Measurements from ENCODE around the gene KCNIP4. TPM values are rescaled to one million over a fixed set of nuclear protein-coding genes. Genes with fewer than 3 reads are reported as not detected.

KCNIP4 gene
- polyA plus RNA-seq, 3 donors = 0.09 to 0.25 TPM; not detected in 1

DNA sequence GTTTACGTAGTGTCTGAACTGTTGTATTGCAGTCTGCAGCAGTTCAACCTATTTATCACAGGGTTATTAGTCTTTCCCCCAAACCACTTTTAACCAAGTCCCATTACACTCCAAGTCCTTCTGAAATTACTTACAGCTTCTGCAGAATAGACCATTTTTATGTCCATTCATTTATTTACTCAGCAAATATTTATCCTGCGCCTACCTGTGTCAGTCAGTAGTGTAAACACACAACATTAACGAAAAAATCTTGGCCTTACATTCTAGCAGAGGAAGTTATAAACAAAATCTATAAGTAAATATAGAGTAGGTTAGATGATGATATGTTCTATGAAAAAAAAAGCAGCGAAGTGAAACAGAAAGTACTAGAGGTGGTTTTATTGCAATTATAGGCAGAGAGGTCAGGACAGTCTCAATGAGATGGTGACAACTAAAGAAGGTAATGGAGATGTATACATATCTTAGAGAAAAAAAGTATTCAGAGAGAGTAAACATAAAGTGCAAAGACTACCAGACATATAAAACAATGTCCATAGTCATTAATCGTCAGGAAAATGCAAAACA lies 534.7 kb downstream of the KCNIP4 start:
- Mint-ChIP-seq H3K9me3 (peaks cover 0 to 4% (median 0%) of the 10 kb centered on the region in 7 donors), H3K4me3 (no peak overlapping the region), H3K4me1 (no peaks in the 10 kb centered on the region), H3K36me3 (no peaks in the 10 kb centered on the region), H3K27me3 (ENCODE audit: low read depth in 3 of 3) (no peaks in the 10 kb centered on the region), H3K27ac (no peak overlapping the region)
- TF ChIP-seq, protein P1, sequence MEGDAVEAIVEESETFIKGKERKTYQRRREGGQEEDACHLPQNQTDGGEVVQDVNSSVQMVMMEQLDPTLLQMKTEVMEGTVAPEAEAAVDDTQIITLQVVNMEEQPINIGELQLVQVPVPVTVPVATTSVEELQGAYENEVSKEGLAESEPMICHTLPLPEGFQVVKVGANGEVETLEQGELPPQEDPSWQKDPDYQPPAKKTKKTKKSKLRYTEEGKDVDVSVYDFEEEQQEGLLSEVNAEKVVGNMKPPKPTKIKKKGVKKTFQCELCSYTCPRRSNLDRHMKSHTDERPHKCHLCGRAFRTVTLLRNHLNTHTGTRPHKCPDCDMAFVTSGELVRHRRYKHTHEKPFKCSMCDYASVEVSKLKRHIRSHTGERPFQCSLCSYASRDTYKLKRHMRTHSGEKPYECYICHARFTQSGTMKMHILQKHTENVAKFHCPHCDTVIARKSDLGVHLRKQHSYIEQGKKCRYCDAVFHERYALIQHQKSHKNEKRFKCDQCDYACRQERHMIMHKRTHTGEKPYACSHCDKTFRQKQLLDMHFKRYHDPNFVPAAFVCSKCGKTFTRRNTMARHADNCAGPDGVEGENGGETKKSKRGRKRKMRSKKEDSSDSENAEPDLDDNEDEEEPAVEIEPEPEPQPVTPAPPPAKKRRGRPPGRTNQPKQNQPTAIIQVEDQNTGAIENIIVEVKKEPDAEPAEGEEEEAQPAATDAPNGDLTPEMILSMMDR (IDR thresholded peaks at IDR 0.05) = no peak
- H3K9me3 ChIP-seq (replicated peaks in 1 of 2; ENCODE audit: control insufficient read depth in 1 of 2, insufficient read depth in 1 of 2, low read length in 2 of 2) = no peaks in the 10 kb centered on the region
- no peak for DNase-seq
- no peaks in the 10 kb centered on the region for H3K4me1 ChIP-seq (ENCODE audit: control insufficient read depth in 1 of 2, insufficient read depth in 2 of 2, low read length in 2 of 2)
- WGBS (ENCODE audit: insufficient coverage) = no CpG with 5 or more reads among the region's 5 CpGs
- H3K9ac ChIP-seq (ENCODE audit: insufficient read depth, low read length, poor library complexity, severe bottlenecking) = no peak overlapping the region
- H3K79me2 ChIP-seq (ENCODE audit: insufficient read depth, low read length) = no peaks in the 10 kb centered on the region
- no peaks in the 10 kb centered on the region for H3K36me3 ChIP-seq (replicated peaks in 1 of 2; ENCODE audit: control insufficient read depth in 1 of 2, insufficient read depth in 2 of 2, low read length in 2 of 2)
- no peak overlapping the region for H3K27ac ChIP-seq (ENCODE audit: low read depth in 1 of 2, low read length in 2 of 2)
- no peak overlapping the region for H2AFZ ChIP-seq (ENCODE audit: insufficient read depth, low read depth, low read length, poor library complexity, severe bottlenecking)
- no peak overlapping the region for H3K4me3 ChIP-seq (replicated peaks in 1 of 3; ENCODE audit: low read depth in 2 of 3, low read length in 3 of 3)
- H3K27me3 ChIP-seq (ENCODE audit: control insufficient read depth in 2 of 2, insufficient read depth in 2 of 2, low read length in 2 of 2) = no peaks in the 10 kb centered on the region
- H3K4me2 ChIP-seq (replicated peaks; ENCODE audit: extremely low read depth, low read length, poor library complexity, severe bottlenecking) = no peak overlapping the region
- H4K20me1 ChIP-seq (ENCODE audit: insufficient read depth, low read length) = no peaks in the 10 kb centered on the region
- intact Hi-C loops (cut with micrococcal nuclease) = no loop called here

DNA sequence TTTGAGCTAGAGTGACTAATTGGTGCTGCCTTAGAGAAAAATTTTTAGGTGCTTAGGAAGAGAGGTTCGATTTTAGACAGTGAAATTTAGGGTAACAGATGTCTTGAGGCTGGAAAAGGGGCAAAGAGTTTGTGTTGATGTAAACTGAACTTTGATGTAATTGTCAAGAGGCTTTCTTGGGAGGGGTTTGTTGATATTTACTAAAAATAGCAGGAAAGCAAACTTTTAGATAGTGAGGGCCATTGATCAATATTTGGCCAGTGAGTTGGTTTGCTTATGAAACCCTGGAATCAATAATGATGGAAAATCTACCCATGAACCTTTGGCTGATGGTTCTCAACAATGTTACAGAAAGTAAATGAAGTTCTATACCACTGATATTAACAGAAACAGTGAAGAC lies 537.5 kb downstream of the KCNIP4 start:
- H3K27ac Mint-ChIP-seq = no peak overlapping the region
- Histone ChIP-seq H3K27me3 (ENCODE audit: control insufficient read depth in 2 of 2, insufficient read depth in 2 of 2, low read length in 2 of 2) (no peaks in the 10 kb centered on the region), H3K4me2 (replicated peaks; ENCODE audit: extremely low read depth, low read length, poor library complexity, severe bottlenecking) (no peak overlapping the region), H2AFZ (ENCODE audit: insufficient read depth, low read depth, low read length, poor library complexity, severe bottlenecking) (no peak overlapping the region), H3K9me3 (replicated peaks in 1 of 2; ENCODE audit: control insufficient read depth in 1 of 2, insufficient read depth in 1 of 2, low read length in 2 of 2) (no peaks in the 10 kb centered on the region), H3K4me1 (ENCODE audit: control insufficient read depth in 1 of 2, insufficient read depth in 2 of 2, low read length in 2 of 2) (no peaks in the 10 kb centered on the region), H3K27ac (ENCODE audit: low read depth in 1 of 2, low read length in 2 of 2) (no peak overlapping the region), H3K4me3 (replicated peaks in 1 of 3; ENCODE audit: low read depth in 2 of 3, low read length in 3 of 3) (no peak overlapping the region), H3K9ac (ENCODE audit: insufficient read depth, low read length, poor library complexity, severe bottlenecking) (no peak overlapping the region), H3K36me3 (replicated peaks in 1 of 2; ENCODE audit: control insufficient read depth in 1 of 2, insufficient read depth in 2 of 2, low read length in 2 of 2) (no peaks in the 10 kb centered on the region), H4K20me1 (ENCODE audit: insufficient read depth, low read length) (no peaks in the 10 kb centered on the region), H3K79me2 (ENCODE audit: insufficient read depth, low read length) (no peaks in the 10 kb centered on the region)
- TF ChIP-seq, protein P1 (IDR thresholded peaks at IDR 0.05) = no peak
- H3K27me3 Mint-ChIP-seq (ENCODE audit: low read depth in 3 of 3) = no peaks in the 10 kb centered on the region
- H3K9me3 Mint-ChIP-seq = peaks cover 0 to 3% (median 0%) of the 10 kb centered on the region in 7 donors
- no peak overlapping the region for H3K4me3 Mint-ChIP-seq
- WGBS (ENCODE audit: insufficient coverage) = 14% methylated on average over 1 of the region's 1 CpG
- H3K4me1 Mint-ChIP-seq = no peaks in the 10 kb centered on the region
- H3K36me3 Mint-ChIP-seq = no peaks in the 10 kb centered on the region
- no peak for DNase-seq
- intact Hi-C loops (cut with micrococcal nuclease) = no loop called here

Data from CD14-positive monocyte (primary cell).